Coronary artery (tissue), 2 donors: Measurements from ENCODE around the gene PROC.
A peak's percentile ranks its signal among the peaks of the same experiment; 100 is the strongest.

Source experiments
- DNase-seq: peaks from one replicate; pipeline ENCODE4 v3.0.0-alpha.2; 2017; ENCODE audit warnings: low spot score
- H3K27ac ChIP-seq, 2 donors: fragments of 200-600 bp; sonication (generic); one replicate each; pipeline ENCODE4 v1.5.1; 2016 to 2019
- H3K4me3 ChIP-seq: fragments of 200-600 bp; sonication (generic); 2 replicates; pipeline ENCODE4 v1.5.1; 2016; ENCODE audit warnings: mild to moderate bottlenecking, moderate library complexity
- CTCF ChIP-seq: fragments of 200-600 bp; sonication (generic); IDR thresholded peaks from one replicate; pipeline ENCODE4 v1.5.1; 2019; ENCODE audit warnings: antibody characterized with exemption

PROC gene

GRCh38 chr2:127418300-127419111 lies at the start of gene PROC:
Gene PROC (plus strand): TSS chr2:127418427. CDS start chr2:127419943, 1,516 bp downstream.
- no peak within 1 kb of the TSS for H3K4me3 ChIP-seq
- no peak within 1 kb of the TSS for H3K27ac ChIP-seq
- no peak for DNase-seq
- TF ChIP-seq CTCF: no peak

GRCh38 chr2:127370010-127370409 lies 48.2 kb upstream of the PROC start:
- Histone ChIP-seq H3K27ac (no peak overlapping the region), H3K4me3 (no peak overlapping the region)
- no peak for DNase-seq
- TF ChIP-seq CTCF: no peak

GRCh38 chr2:127371037-127371436 lies 47.2 kb upstream of the PROC start:
- Histone ChIP-seq H3K4me3 (peak overlapping the region; percentile 36), H3K27ac (peak overlapping the region; percentile 10 to 76)
- peak; percentile 83 for DNase-seq
- no peak for TF ChIP-seq CTCF

GRCh38 chr2:127373362-127374083 lies 44.7 kb upstream of the PROC start:
- no peak overlapping the region for H3K4me3 ChIP-seq
- no peak for DNase-seq
- no peak overlapping the region for H3K27ac ChIP-seq
- TF ChIP-seq CTCF: no peak

- no peak for DNase-seq
- Histone ChIP-seq H3K4me3 (no peak overlapping the region), H3K27ac (no peak overlapping the region)
- TF ChIP-seq CTCF: no peak
Measured at GRCh38 chr2:127376257-127376656, 42.0 kb upstream of the PROC start.

- no peak for DNase-seq
- Histone ChIP-seq H3K4me3 (no peak overlapping the region), H3K27ac (no peak overlapping the region)
- no peak for TF ChIP-seq CTCF
Measured at GRCh38 chr2:127377262-127377661, 41.0 kb upstream of the PROC start.
